Measurements from ENCODE around the gene PPP1R9B. TPM values are rescaled to one million over a fixed set of nuclear protein-coding genes. Genes with fewer than 3 reads are reported as not detected.

PPP1R9B gene
- total RNA-seq, 1 experiment from 2014 or later: 23.0 TPM

DNA sequence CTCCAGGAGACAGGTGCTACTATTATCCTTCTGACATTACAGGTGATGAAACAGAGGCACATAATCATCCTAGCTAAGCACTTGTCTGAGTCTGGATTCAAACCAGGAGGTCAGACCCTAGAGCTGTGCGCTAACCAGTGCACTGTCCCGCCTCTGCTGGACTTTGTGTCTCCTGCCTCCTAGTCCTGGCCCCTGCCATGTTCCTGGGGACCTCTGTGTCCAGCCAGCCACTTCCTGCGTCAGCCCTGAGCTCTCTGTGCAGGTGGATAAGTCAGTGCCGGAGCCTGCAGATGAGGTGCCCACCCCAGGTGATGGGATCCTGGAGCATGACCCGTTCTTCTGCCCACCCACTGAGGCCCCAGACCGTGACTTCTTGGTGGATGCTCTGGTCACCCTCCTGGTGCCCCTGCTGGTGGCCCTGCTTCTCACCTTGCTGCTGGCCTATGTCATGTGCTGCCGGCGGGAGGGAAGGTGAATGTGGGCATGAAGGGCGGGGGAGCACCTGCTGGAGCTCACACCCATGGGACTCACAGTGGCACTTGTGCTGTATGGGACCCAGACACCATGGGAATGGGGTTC lies 19.5 kb upstream of the PPP1R9B start:
- Mint-ChIP-seq H3K27me3 (ENCODE audit: low read depth) (peaks cover 4% of the 10 kb centered on the region), H3K27ac (no peak overlapping the region; a peak in 1 of 7 replicates), H3K9me3 (no peaks in the 10 kb centered on the region; a peak in 1 of 5 replicates), H3K4me1 (peaks cover 20 to 49% of the 10 kb centered on the region in 2 experiments), H3K4me3 (no peak overlapping the region), H3K36me3 (ENCODE audit: insufficient read depth in 1 of 3, low read depth in 3 of 3) (no peaks in the 10 kb centered on the region)
- Histone ChIP-seq H3K79me1 (ENCODE audit: insufficient read depth, low read depth, low read length, poor library complexity, severe bottlenecking) (no peaks in the 10 kb centered on the region), H3K27me3 (ENCODE audit: insufficient read depth, low read length) (no peaks in the 10 kb centered on the region), H2BK120ac (ENCODE audit: low read depth, low read length, poor library complexity, severe bottlenecking) (no peak overlapping the region), H4K91ac (ENCODE audit: insufficient read length, low read depth, low read length) (no peak overlapping the region), H2BK15ac (ENCODE audit: low read depth, low read length) (no peak overlapping the region), H4K5ac (ENCODE audit: insufficient read length, low read depth, low read length) (no peak overlapping the region), H2BK12ac (ENCODE audit: insufficient read length, low read depth, low read length) (no peak overlapping the region), H2BK20ac (ENCODE audit: low read depth, low read length, poor library complexity, severe bottlenecking) (no peak overlapping the region), H3T11ph (ENCODE audit: low read length) (no peak overlapping the region), H3K23ac (ENCODE audit: insufficient read length, low read depth, low read length) (no peak overlapping the region), H3K27ac (ENCODE audit: insufficient read length, low read depth, low read length) (no peak overlapping the region), H2AFZ (ENCODE audit: low read length) (no peak overlapping the region), H3K56ac (ENCODE audit: insufficient read length, low read depth, low read length) (no peak overlapping the region), H2BK5ac (ENCODE audit: insufficient read length, low read length) (no peak overlapping the region), H3K4me2 (ENCODE audit: insufficient read depth, insufficient read length, low read length) (no peak overlapping the region), H3K18ac (ENCODE audit: insufficient read length, low read depth, low read length) (no peak overlapping the region), H4K20me1 (ENCODE audit: control insufficient read depth, insufficient read depth, insufficient read length) (no peaks in the 10 kb centered on the region), H3K4me1 (ENCODE audit: insufficient read depth, low read length) (peaks cover 3% of the 10 kb centered on the region; the same call in 1 of the 2 replicates), H3K23me2 (ENCODE audit: insufficient read length, low read depth, low read length, poor library complexity, severe bottlenecking) (no peaks in the 10 kb centered on the region), H3K79me2 (ENCODE audit: insufficient read depth, low read length) (no peaks in the 10 kb centered on the region), H3K14ac (ENCODE audit: insufficient read depth, low read length) (no peak overlapping the region), H3K9ac (ENCODE audit: extremely low read depth, insufficient read length, low read length) (no peak overlapping the region), H3K4ac (ENCODE audit: low read depth, low read length) (no peak overlapping the region), H4K8ac (replicated peaks; ENCODE audit: insufficient read length, low read depth, low read length) (no peak overlapping the region), H3K9me3 (ENCODE audit: control insufficient read depth, low read depth, low read length) (no peaks in the 10 kb centered on the region), H2AK5ac (ENCODE audit: insufficient read length, low read length) (no peak overlapping the region)
- WGBS (ENCODE audit: extremely low coverage, insufficient read length, low lambda C conversion rate): no CpG with 5 or more reads among the region's 9 CpGs
- DNase-seq: no peak
- TF ChIP-seq, protein P1, sequence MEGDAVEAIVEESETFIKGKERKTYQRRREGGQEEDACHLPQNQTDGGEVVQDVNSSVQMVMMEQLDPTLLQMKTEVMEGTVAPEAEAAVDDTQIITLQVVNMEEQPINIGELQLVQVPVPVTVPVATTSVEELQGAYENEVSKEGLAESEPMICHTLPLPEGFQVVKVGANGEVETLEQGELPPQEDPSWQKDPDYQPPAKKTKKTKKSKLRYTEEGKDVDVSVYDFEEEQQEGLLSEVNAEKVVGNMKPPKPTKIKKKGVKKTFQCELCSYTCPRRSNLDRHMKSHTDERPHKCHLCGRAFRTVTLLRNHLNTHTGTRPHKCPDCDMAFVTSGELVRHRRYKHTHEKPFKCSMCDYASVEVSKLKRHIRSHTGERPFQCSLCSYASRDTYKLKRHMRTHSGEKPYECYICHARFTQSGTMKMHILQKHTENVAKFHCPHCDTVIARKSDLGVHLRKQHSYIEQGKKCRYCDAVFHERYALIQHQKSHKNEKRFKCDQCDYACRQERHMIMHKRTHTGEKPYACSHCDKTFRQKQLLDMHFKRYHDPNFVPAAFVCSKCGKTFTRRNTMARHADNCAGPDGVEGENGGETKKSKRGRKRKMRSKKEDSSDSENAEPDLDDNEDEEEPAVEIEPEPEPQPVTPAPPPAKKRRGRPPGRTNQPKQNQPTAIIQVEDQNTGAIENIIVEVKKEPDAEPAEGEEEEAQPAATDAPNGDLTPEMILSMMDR (conservative IDR thresholded peaks at IDR 0.05): no peak
